Testis (tissue), 2 donors: Measurements from ENCODE around the gene DMRTA2.

Experiments
- POLR2A ChIP-seq: fragments of 450-650 bp; IDR thresholded peaks from one replicate; pipeline ENCODE4 v1.6.1; 2017; ENCODE audit warnings: antibody characterized with exemption, mild to moderate bottlenecking, moderate library complexity
- TF ChIP-seq, protein P1 (sequence below), 3 experiments: fragments of 450-650 bp in 2 of 3; fragments of 200-600 bp in 1 of 3; sonication (generic) in 1 of 3; IDR thresholded peaks; one replicate each; pipeline ENCODE4 v1.5.1; 2016 to 2019; ENCODE audit warnings: antibody characterized with exemption in 3 of 3, mild to moderate bottlenecking in 2 of 3, moderate library complexity in 1 of 3

DNA sequence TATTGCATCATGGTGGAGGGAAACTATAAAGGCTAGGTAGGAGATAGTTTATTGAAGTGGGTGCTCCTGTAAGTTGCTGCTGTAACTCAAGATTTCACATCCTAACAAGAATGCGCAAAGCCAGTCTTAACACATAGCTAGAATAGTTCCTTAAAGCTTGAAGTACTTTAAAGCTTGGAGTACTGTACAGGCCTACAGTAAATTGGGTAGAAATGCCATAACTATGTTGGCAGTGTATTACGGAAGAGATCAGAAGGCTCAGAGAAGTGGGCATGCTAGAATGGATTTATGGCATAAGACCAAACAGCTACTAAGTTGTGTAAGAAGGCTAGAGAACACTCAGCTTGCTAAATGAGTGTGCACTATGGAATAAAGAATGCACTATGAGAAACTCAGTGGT is 44.5 kb downstream of the DMRTA2 start:
- TF ChIP-seq, protein P1, sequence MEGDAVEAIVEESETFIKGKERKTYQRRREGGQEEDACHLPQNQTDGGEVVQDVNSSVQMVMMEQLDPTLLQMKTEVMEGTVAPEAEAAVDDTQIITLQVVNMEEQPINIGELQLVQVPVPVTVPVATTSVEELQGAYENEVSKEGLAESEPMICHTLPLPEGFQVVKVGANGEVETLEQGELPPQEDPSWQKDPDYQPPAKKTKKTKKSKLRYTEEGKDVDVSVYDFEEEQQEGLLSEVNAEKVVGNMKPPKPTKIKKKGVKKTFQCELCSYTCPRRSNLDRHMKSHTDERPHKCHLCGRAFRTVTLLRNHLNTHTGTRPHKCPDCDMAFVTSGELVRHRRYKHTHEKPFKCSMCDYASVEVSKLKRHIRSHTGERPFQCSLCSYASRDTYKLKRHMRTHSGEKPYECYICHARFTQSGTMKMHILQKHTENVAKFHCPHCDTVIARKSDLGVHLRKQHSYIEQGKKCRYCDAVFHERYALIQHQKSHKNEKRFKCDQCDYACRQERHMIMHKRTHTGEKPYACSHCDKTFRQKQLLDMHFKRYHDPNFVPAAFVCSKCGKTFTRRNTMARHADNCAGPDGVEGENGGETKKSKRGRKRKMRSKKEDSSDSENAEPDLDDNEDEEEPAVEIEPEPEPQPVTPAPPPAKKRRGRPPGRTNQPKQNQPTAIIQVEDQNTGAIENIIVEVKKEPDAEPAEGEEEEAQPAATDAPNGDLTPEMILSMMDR (IDR thresholded peaks at IDR 0.05): no peak
- TF ChIP-seq POLR2A: no peak
